SH-SY5Y (cell line): ENCODE data around the gene NUMA1.

Experiments
- GATA2 ChIP-seq: IDR thresholded peaks from 2 replicates; pipeline ENCODE4 v1.6.1; 2011; ENCODE audit warnings: mild to moderate bottlenecking, low read depth, low read length
- GATA3 ChIP-seq: IDR thresholded peaks from 2 replicates; pipeline ENCODE4 v1.6.1; 2011; ENCODE audit warnings: low read depth, mild to moderate bottlenecking, low read length, moderate library complexity

DNA sequence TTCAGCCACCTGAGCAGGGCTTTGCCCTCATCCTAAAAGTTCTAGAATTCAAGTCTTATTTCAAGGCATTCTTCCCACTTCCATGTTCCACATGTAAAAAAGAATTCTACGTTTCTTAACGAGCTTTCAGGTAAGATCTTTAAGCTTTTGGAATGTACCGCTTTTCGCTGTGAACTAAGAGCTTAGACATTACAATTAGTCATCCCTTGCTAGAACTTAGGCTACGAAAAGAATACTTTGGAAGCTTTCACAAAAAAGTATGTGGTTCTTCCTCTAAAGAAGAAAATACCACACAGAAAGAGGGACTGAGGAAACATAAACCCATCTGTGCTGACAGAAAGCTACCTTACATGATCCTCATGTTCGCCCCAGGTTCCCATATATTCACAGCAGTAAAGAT lies 1.9 kb downstream of the NUMA1 start:
- TF ChIP-seq GATA2 (no peak), GATA3 (no peak)
